Neutrophil (primary cell): Measurements from ENCODE around the gene LRR1.
"Not testable (repeated sequence)": the region's sequence is repeated elsewhere in the genome, so short reads cannot be mapped to it uniquely, and the experiment has no call there.

Experiments
- H3K27ac ChIP-seq: fragments of 200-600 bp; sonication (generic); 2 replicates; pipeline ENCODE4 v1.5.1; 2016; ENCODE audit warnings: mild to moderate bottlenecking, moderate library complexity
- H3K27me3 ChIP-seq: fragments of 200-600 bp; sonication (generic); 2 replicates; pipeline ENCODE4 v1.6.0; 2016; ENCODE audit warnings: mild to moderate bottlenecking
- H3K36me3 ChIP-seq: fragments of 200-600 bp; sonication (generic); 2 replicates; pipeline ENCODE4 v1.5.1; 2017
- H3K4me1 ChIP-seq, 2 experiments: fragments of 200-600 bp in 1 of 2; sonication (generic) in 1 of 2; 1 replicate in 1 of 2; 2 replicates in 1 of 2; pipeline versions ENCODE4 v1.5.1 to v1.6.1; 2013 to 2016; ENCODE audit warnings: low read depth in 1 of 2, low read length in 1 of 2, mild to moderate bottlenecking in 1 of 2, moderate library complexity in 1 of 2; ENCODE audit not compliant: control insufficient read depth in 1 of 2, insufficient read depth in 1 of 2
- H3K4me3 ChIP-seq, 2 experiments: fragments of 200-600 bp in 1 of 2; sonication (generic) in 1 of 2; 1 replicate in 1 of 2; 2 replicates in 1 of 2; pipeline ENCODE4 v1.5.1; 2013 to 2016; ENCODE audit warnings: low read depth in 1 of 2, low read length in 1 of 2, mild to moderate bottlenecking in 1 of 2, moderate library complexity in 1 of 2
- H3K9me3 ChIP-seq: fragments of 200-600 bp; sonication (generic); 2 replicates; pipeline ENCODE4 v1.5.1; 2016
- CTCF ChIP-seq: fragments of 200-600 bp; sonication (generic); IDR thresholded peaks from 2 replicates; pipeline ENCODE4 v1.5.1; 2016; ENCODE audit warnings: antibody characterized with exemption

LRR1 gene

GRCh38 chr14:49612251-49612650 lies 13.5 kb downstream of the LRR1 start:
- Histone ChIP-seq H3K9me3 (no peaks in the 10 kb centered on the region), H3K27me3 (no peaks in the 10 kb centered on the region), H3K36me3 (peaks cover 14% of the 10 kb centered on the region), H3K27ac (no peak overlapping the region), H3K4me3 (no peak overlapping the region), H3K4me1 (no peaks in the 10 kb centered on the region)
- no peak for TF ChIP-seq CTCF

GRCh38 chr14:49612671-49613070 lies 13.9 kb downstream of the LRR1 start:
- Histone ChIP-seq H3K4me1 (no peaks in the 10 kb centered on the region), H3K4me3 (no peak overlapping the region), H3K36me3 (peaks cover 14% of the 10 kb centered on the region), H3K9me3 (no peaks in the 10 kb centered on the region), H3K27me3 (no peaks in the 10 kb centered on the region), H3K27ac (no peak overlapping the region)
- TF ChIP-seq CTCF: no peak

DNA sequence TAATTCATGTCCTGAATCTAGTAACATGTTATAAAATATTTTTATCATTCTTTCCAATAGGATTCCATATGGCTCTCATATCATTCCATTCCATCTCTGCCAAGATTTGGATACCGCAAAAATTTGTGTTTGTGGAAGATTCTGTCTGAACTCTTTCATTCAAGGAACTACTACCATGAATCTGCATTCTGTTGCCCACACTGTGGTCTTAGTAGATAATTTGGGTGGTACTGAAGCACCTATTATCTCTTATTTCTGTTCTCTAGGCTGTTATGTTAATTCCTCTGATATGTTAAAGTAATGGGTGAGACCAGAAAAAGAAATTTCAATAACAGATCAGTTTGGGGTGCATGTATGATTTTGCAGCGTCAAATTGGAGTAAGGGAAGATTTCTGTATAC lies 15.5 kb downstream of the LRR1 start:
- Histone ChIP-seq H3K27ac (no peak overlapping the region), H3K4me3 (no peak overlapping the region), H3K4me1 (peaks cover 7 to 8% of the 10 kb centered on the region in 2 experiments), H3K9me3 (no peaks in the 10 kb centered on the region), H3K36me3 (peaks cover 25% of the 10 kb centered on the region), H3K27me3 (no peaks in the 10 kb centered on the region)
- TF ChIP-seq CTCF: no peak

DNA sequence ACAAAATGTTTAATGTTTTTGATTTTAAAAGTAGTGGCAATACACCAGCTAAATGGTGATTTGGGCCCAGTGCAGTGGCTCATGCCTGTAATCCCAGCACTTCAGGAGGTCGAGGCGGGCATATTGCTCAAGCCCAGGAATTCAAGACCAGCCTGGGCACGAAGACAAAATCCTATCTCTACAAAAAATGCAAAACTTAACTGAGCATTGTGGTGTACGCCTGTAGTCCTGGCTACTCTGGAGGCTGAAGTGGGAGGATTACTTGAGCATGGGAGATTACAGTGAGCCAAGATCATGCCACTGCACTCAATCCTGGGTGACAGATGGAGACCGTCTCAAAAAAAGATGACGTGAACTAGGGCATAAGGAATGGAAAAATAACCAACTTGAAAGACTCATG lies 17.0 kb downstream of the LRR1 start:
- Histone ChIP-seq H3K27me3 (no peaks in the 10 kb centered on the region), H3K4me3 (no peak overlapping the region), H3K9me3 (no peaks in the 10 kb centered on the region), H3K36me3 (peaks cover 28% of the 10 kb centered on the region), H3K27ac (no peak overlapping the region), H3K4me1 (peaks cover 16% of the 10 kb centered on the region in 2 experiments)
- no peak for TF ChIP-seq CTCF

DNA sequence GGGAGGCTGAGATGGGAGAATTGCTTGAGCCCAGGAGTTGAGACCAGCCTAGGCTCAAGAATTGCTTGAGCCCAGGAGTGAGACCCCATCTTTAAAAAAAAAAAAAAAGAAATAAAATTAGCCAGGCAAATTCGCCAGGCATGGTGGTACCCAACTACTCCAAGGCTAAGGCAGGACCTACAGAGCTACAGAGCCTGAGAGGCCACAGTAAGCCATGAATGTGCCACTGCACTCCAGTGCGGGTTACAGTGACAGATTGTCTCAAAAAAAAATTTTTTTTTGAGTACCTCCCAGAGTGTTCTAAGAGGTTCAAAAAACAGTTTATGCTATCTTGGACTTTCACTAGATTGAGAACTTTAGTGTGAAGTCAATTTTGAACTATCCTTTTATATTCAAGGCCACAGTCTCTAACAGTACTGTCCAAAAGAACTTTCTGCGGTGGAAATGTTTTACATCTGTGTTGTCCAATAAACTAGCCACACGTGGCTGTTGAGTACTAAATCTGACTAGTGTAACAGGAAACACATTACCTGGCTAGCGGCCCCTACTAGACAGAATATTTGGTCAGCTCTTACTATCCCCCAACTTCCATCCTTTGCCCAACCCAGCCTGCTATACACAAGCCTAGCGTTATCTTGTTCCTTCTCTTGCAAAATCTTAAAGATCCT lies 19.2 kb downstream of the LRR1 start:
- peak overlapping the region; percentile 46 for H3K27ac ChIP-seq

DNA sequence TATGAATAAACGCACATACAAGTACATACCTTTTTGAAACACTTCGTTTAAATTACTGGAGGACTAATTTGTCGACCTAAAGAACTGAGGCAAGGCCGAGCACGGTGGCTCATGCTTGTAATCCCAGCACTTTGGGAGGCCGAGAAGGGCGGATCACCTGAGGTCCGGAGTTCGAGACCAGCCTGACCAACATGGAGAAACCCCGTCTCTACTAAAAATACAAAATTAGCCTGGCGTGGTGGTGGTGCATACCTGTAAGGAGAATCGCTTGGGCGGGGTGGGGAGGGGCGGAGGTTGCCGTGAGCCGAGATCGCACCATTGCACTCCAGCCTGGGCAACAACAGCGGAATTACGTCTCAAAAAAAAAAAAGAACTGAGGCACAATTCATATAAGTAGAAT lies 20.5 kb downstream of the LRR1 start:
- H3K9me3 ChIP-seq, H3K27me3 ChIP-seq: not testable (repeated sequence)
- Histone ChIP-seq H3K36me3 (peaks cover 24% of the 10 kb centered on the region), H3K27ac (peak overlapping the region; percentile 95), H3K4me1 (peaks cover 38 to 39% of the 10 kb centered on the region in 2 experiments), H3K4me3 (peak overlapping the region; percentile 87 to 89)

More for the DNA sequence above, 19.2 kb downstream of the LRR1 start:
- no peaks in the 10 kb centered on the region for H3K9me3 ChIP-seq
- peaks cover 24% of the 10 kb centered on the region for H3K36me3 ChIP-seq
- no peak overlapping the region for H3K4me3 ChIP-seq
- H3K4me1 ChIP-seq: peaks cover 34% of the 10 kb centered on the region in 2 experiments
- H3K27me3 ChIP-seq: no peaks in the 10 kb centered on the region
- no peak for TF ChIP-seq CTCF
